Suppressor macrophage treated with lipopolysaccharide for 4 hours (primary cell): ENCODE results near the gene NFIA.
"Not testable (repeated sequence)": the region's sequence is repeated elsewhere in the genome, so short reads cannot be mapped to it uniquely, and the experiment has no call there.

Experiments used
- DNase-seq: peaks from one replicate; pipeline ENCODE4 v3.0.0-alpha.2; 2020

The NFIA gene

GRCh38 chr1:61061601-61062000, 20.8 kb upstream of the NFIA start:
- not testable (repeated sequence) for DNase-seq

- no peak for DNase-seq
Measured at GRCh38 chr1:61064673-61065072, 17.7 kb upstream of the NFIA start.

- DNase-seq = no peak
Measured at GRCh38 chr1:61067446-61068019, 14.8 kb upstream of the NFIA start.

- DNase-seq = no peak
Measured at GRCh38 chr1:61070054-61070453, 12.3 kb upstream of the NFIA start.

GRCh38 chr1:61071205-61072130, 10.9 kb upstream of the NFIA start:
- no peak for DNase-seq

GRCh38 chr1:61073871-61074270, 8.5 kb upstream of the NFIA start:
- no peak for DNase-seq

- not testable (repeated sequence) for DNase-seq
Measured at GRCh38 chr1:61075833-61076232, 6.5 kb upstream of the NFIA start.

- DNase-seq = peak; percentile 73
Measured at GRCh38 chr1:61076728-61077675, 5.4 kb upstream of the NFIA start.

- peak; percentile 99 for DNase-seq
Measured at GRCh38 chr1:61077676-61078541, 4.5 kb upstream of the NFIA start.

- DNase-seq = peak; percentile 20
Measured at GRCh38 chr1:61078618-61079295, 3.6 kb upstream of the NFIA start.

GRCh38 chr1:61079296-61079897, 3.0 kb upstream of the NFIA start:
- DNase-seq = no peak

- DNase-seq = peak; percentile 46
Measured at GRCh38 chr1:61079898-61080336, 2.4 kb upstream of the NFIA start.

- no peak for DNase-seq
Measured at GRCh38 chr1:61080413-61081143, 1.8 kb upstream of the NFIA start.

- DNase-seq = no peak
Measured at GRCh38 chr1:61081144-61081685, 1.1 kb upstream of the NFIA start.

- no peak for DNase-seq
Measured at GRCh38 chr1:61081686-61082310, 563 bp upstream of the NFIA start.

GRCh38 chr1:61083013-61083806, 849 bp downstream of the NFIA start:
- peak; percentile 45 for DNase-seq

GRCh38 chr1:61083807-61084440, 1.6 kb downstream of the NFIA start:
- DNase-seq = no peak

GRCh38 chr1:61084491-61085031, 2.2 kb downstream of the NFIA start:
- no peak for DNase-seq
